HL-60 (cell line): ENCODE results near the gene PIK3R1.

Source experiments
- CTCF ChIP-seq: IDR thresholded peaks from one replicate; pipeline ENCODE4 v1.5.1; 2011; ENCODE audit warnings: low read length, control low read depth, inconsistent platforms; ENCODE audit not compliant: insufficient read depth
- POLR2AphosphoS5 ChIP-seq: IDR thresholded peaks from 2 replicates; pipeline ENCODE4 v1.6.1; 2012; ENCODE audit warnings: low read depth
- SPI1 ChIP-seq: IDR thresholded peaks from 2 replicates; pipeline ENCODE4 v1.6.1; 2012; ENCODE audit warnings: low read depth, mild to moderate bottlenecking, borderline replicate concordance

DNA sequence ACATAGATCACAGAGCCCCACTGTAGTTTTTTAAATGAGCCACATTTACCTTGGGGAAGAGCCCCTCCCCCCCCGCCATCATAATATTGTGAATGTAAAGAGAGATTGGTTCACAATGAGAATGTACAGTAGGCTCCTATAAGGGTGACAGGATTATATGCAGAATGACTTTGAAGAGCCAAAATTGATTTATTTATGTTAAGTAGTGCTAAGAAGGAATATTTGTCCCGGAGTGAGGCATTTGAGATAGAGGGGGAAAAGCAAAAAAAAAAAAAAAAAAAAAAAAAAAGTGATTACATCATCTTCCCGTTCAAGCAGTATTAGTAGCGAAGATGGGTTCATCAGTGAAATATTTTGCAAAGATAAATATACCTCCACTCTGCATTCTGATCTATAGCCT, 73.9 kb downstream of the PIK3R1 start:
- no peak for TF ChIP-seq CTCF
- no peak for TF ChIP-seq SPI1
- TF ChIP-seq POLR2AphosphoS5 = no peak
